ENCODE measurements around the gene ZNF536.

The ZNF536 gene

GRCh38 chr19:30557927-30558557 is 185.9 kb downstream of the ZNF536 start:
- Histone ChIP-seq H3K4me3 (ENCODE audit: low read depth, low read length) (no peak overlapping the region), H3K79me2 (no peaks in the 10 kb centered on the region), H3K27me3 (ENCODE audit: control insufficient read depth, insufficient read depth, low read length) (no peaks in the 10 kb centered on the region), H3K27ac (no peak overlapping the region), H3K4me2 (ENCODE audit: low read length) (no peak overlapping the region), H3K36me3 (ENCODE audit: control insufficient read depth, insufficient read depth, low read length) (no peaks in the 10 kb centered on the region), H3K9me3 (ENCODE audit: control insufficient read depth, low read length) (no peaks in the 10 kb centered on the region), H3K4me1 (no peaks in the 10 kb centered on the region), H2AFZ (no peak overlapping the region), H3K9ac (no peak overlapping the region)
- no peak for TF ChIP-seq CTCF (IDR thresholded peaks at IDR 0.05)

- H3K27me3 ChIP-seq (ENCODE audit: control insufficient read depth, insufficient read depth, low read length): no peaks in the 10 kb centered on the region
- H2AFZ ChIP-seq: no peak overlapping the region
- H3K36me3 ChIP-seq (ENCODE audit: control insufficient read depth, insufficient read depth, low read length): no peaks in the 10 kb centered on the region
- H3K9me3 ChIP-seq (ENCODE audit: control insufficient read depth, low read length): no peaks in the 10 kb centered on the region
- H3K4me3 ChIP-seq (ENCODE audit: low read depth, low read length): no peak overlapping the region
- H3K4me1 ChIP-seq: no peaks in the 10 kb centered on the region
- no peaks in the 10 kb centered on the region for H3K79me2 ChIP-seq
- no peak for TF ChIP-seq CTCF (IDR thresholded peaks at IDR 0.05)
- H3K9ac ChIP-seq: no peak overlapping the region
- H3K27ac ChIP-seq: no peak overlapping the region
- H3K4me2 ChIP-seq (ENCODE audit: low read length): no peak overlapping the region
Measured at GRCh38 chr19:30558793-30559192, 186.6 kb downstream of the ZNF536 start.

GRCh38 chr19:30559446-30559845 is 187.3 kb downstream of the ZNF536 start:
- Histone ChIP-seq H3K27ac (no peak overlapping the region), H3K36me3 (ENCODE audit: control insufficient read depth, insufficient read depth, low read length) (no peaks in the 10 kb centered on the region), H3K79me2 (no peaks in the 10 kb centered on the region), H3K9ac (no peak overlapping the region), H3K9me3 (ENCODE audit: control insufficient read depth, low read length) (no peaks in the 10 kb centered on the region), H2AFZ (no peak overlapping the region), H3K4me1 (no peaks in the 10 kb centered on the region), H3K4me2 (ENCODE audit: low read length) (no peak overlapping the region), H3K4me3 (ENCODE audit: low read depth, low read length) (no peak overlapping the region), H3K27me3 (ENCODE audit: control insufficient read depth, insufficient read depth, low read length) (no peaks in the 10 kb centered on the region)
- TF ChIP-seq CTCF (IDR thresholded peaks at IDR 0.05): no peak

- no peak overlapping the region for H3K4me2 ChIP-seq (ENCODE audit: low read length)
- no peak for TF ChIP-seq CTCF (IDR thresholded peaks at IDR 0.05)
- no peaks in the 10 kb centered on the region for H3K36me3 ChIP-seq (ENCODE audit: control insufficient read depth, insufficient read depth, low read length)
- no peak overlapping the region for H3K9ac ChIP-seq
- no peak overlapping the region for H3K27ac ChIP-seq
- H3K9me3 ChIP-seq (ENCODE audit: control insufficient read depth, low read length): no peaks in the 10 kb centered on the region
- no peaks in the 10 kb centered on the region for H3K27me3 ChIP-seq (ENCODE audit: control insufficient read depth, insufficient read depth, low read length)
- no peaks in the 10 kb centered on the region for H3K79me2 ChIP-seq
- no peaks in the 10 kb centered on the region for H3K4me1 ChIP-seq
- no peak overlapping the region for H2AFZ ChIP-seq
- H3K4me3 ChIP-seq (ENCODE audit: low read depth, low read length): no peak overlapping the region
Measured at GRCh38 chr19:30562981-30563380, 190.8 kb downstream of the ZNF536 start.

- Histone ChIP-seq H2AFZ (no peak overlapping the region), H3K27me3 (ENCODE audit: control insufficient read depth, insufficient read depth, low read length) (no peaks in the 10 kb centered on the region), H3K79me2 (no peaks in the 10 kb centered on the region), H3K36me3 (ENCODE audit: control insufficient read depth, insufficient read depth, low read length) (no peaks in the 10 kb centered on the region), H3K9ac (no peak overlapping the region), H3K4me2 (ENCODE audit: low read length) (no peak overlapping the region), H3K4me3 (ENCODE audit: low read depth, low read length) (no peak overlapping the region), H3K4me1 (no peaks in the 10 kb centered on the region), H3K9me3 (ENCODE audit: control insufficient read depth, low read length) (no peaks in the 10 kb centered on the region), H3K27ac (no peak overlapping the region)
- TF ChIP-seq CTCF (IDR thresholded peaks at IDR 0.05): no peak
Measured at GRCh38 chr19:30563691-30564090, 191.5 kb downstream of the ZNF536 start.

Data from parathyroid adenoma (tissue), 2 donors.